ENCODE measurements around the gene PTOV1. TPM values are rescaled to one million over a fixed set of nuclear protein-coding genes. Genes with fewer than 3 reads are reported as not detected.

The PTOV1 gene
- total and polyA plus RNA-seq, 2 of the 13 experiments (the other 11 are each of a cell fraction or from before 2014, with no cell fraction given) = 63.5 to 68.5 TPM

DNA sequence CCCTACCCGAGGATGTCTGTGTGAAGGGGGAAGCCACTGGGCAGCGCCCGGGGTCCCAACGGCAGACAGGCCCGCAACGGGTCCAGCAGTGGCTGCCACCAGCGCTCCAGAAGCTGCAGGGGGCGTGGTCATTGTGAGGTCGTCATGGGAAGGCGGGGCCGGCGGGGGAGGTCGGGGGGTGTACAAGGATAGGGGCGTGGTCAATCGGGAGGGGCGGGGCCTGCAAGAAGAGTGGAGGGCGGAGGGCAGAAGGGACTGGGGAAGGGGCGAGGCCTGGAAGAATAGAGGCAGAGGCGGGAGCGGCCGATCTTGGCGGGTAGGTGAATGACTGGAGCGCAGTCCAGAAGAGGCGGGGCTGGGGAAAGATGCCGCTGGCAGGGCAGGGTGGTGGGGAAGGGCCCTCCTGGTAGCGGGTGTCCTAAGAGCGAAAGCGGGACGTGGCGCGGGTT lies 42.2 kb upstream of the PTOV1 start (continued):
- TF ChIP-seq RBM39 (IDR thresholded peaks at IDR 0.05; ENCODE audit: low read depth, low read length, poor library complexity, severe bottlenecking) = peak; percentile 22

DNA sequence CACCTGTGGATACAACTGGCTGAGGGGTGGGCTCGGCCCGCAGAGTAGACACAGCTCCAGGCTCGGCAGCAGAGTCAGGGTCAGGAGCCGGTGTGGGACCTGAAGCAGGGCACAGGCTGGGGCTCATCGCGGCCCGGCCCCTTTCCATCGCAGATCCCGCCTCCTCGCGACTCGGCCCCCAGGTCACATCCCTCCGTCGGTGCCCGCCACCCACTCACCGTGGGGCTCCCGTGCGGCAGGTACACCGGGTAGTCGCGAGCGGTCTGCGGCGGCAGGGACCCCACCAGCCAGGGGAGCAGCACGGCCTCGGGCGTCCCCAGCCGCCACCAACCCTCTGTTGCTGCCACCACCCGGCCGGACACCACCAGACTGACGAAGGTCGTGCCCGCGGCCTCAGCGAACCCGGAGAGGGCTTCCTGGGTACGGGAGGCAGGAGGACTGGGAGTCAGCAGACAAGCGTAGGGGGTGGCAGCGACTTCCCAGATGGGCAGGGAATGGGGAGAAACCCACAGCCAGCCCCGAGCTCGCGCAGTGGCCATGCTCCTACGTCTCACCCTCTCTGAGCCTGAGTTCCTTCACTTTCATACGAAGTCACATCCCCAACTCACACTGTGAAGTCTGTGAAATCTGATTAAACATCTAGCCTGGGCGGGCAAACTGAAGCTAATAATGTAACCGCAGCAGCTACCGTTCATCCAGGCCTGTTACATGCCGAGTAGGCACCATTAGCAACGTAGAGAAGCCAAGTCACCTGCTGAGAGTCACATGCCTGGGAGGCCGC lies 41.6 kb upstream of the PTOV1 start:
- H3K4me2 ChIP-seq (ENCODE audit: low read depth, low read length) = peak overlapping the region; percentile 79
- WGBS (ENCODE audit: low lambda C conversion rate) = 8% methylated on average over 25 of the region's 50 CpGs
- no peaks in the 10 kb centered on the region for H4K20me1 ChIP-seq (ENCODE audit: insufficient read depth, low read length)
- peaks cover 14% of the 10 kb centered on the region for H3K4me1 ChIP-seq (ENCODE audit: insufficient read depth, low read length)
- H3K36me3 ChIP-seq (replicated peaks in 1 of 2; ENCODE audit: control insufficient read depth in 1 of 2, insufficient read depth in 2 of 2, low read length in 2 of 2) = no peaks in the 10 kb centered on the region; a peak in 1 of 5 replicates
- H3K27me3 ChIP-seq (ENCODE audit: control insufficient read depth in 1 of 2, insufficient read depth in 2 of 2, low read length in 2 of 2) = no peaks in the 10 kb centered on the region
- no TSS peak for BruUV-seq (replicated peaks)
- FAIRE-seq (no peak), ATAC-seq (peak; percentile 87), DNase-seq (ENCODE audit: low spot score) (peak; percentile 35)
- intact Hi-C loops (cut with micrococcal nuclease; ENCODE audit: unreplicated experiment) (no loop called here), in situ Hi-C loops (cut with HindIII; ENCODE audit: extremely low pct_ligation_motif_present, low pct_unique_long_range_greater_than_20kb) (no loop called here)
- CTCF ChIA-PET (ENCODE audit: low intra/inter-chr PET ratio, low total read pairs) = no interaction called here
- peak overlapping the region; percentile 54 to 72 (median 62) for H3K4me3 ChIP-seq (replicated peaks in 1 of 3; ENCODE audit: insufficient read depth in 1 of 3, low read depth in 2 of 3, low read length in 3 of 3)
- H2AFZ ChIP-seq (ENCODE audit: low read length) = peak overlapping the region; percentile 61
- H3K9me3 ChIP-seq (ENCODE audit: low read length) = no peaks in the 10 kb centered on the region
- POLR2A ChIA-PET = interaction anchor here (0.9 to 1.7 kb wide), 5 partner anchors 38 to 169 kb away, joined by 3 to 5 read pairs (median 4); partner anchors contain the start of gene PRMT1
- H3K9ac ChIP-seq (ENCODE audit: insufficient read depth, low read depth, low read length) = peak overlapping the region; percentile 52
- H3K27ac ChIP-seq (ENCODE audit: extremely low read length, insufficient read depth, low read length) = no peak overlapping the region
- H3K79me2 ChIP-seq (ENCODE audit: insufficient read depth, low read length) = no peaks in the 10 kb centered on the region
- no peak for TF ChIP-seq SNAPC2 (CRISPR knock-in tag; IDR thresholded peaks at IDR 0.05)
- no peak for TF ChIP-seq TEF (CRISPR knock-in tag; IDR thresholded peaks at IDR 0.05)
- TF ChIP-seq KDM5B (CRISPR knock-in tag; IDR thresholded peaks at IDR 0.05; ENCODE audit: borderline replicate concordance) = peak; percentile 70
- peak; percentile 64; the same call in 1 of the 2 replicates for TF ChIP-seq ZNF709 (CRISPR knock-in tag; IDR thresholded peaks at IDR 0.05)
- TF ChIP-seq THAP11 (CRISPR knock-in tag; IDR thresholded peaks at IDR 0.05) = peak; percentile 43; the same call in 1 of the 2 replicates
- TF ChIP-seq FOXO4 (CRISPR knock-in tag; conservative IDR thresholded peaks at IDR 0.05) = no peak
- 0 out of 2 replicates have a peak, but pooled peaks have one; percentile 24 for TF ChIP-seq REPIN1 (CRISPR knock-in tag; IDR thresholded peaks at IDR 0.05; ENCODE audit: borderline replicate concordance, low read depth)
- TF ChIP-seq ZZZ3 (CRISPR knock-in tag; IDR thresholded peaks at IDR 0.05; ENCODE audit: borderline replicate concordance) = no peak
- TF ChIP-seq ELF1 (CRISPR knock-in tag; IDR thresholded peaks at IDR 0.05) = peak; percentile 31; the same call in 1 of the 2 replicates
- peak; percentile 63; the same call in 1 of the 2 replicates for TF ChIP-seq SMAD1 (CRISPR knock-in tag; IDR thresholded peaks at IDR 0.05; ENCODE audit: borderline replicate concordance, low read depth)
- TF ChIP-seq ZNF343 (CRISPR knock-in tag; IDR thresholded peaks at IDR 0.05) = no peak
- TF ChIP-seq, protein P1, sequence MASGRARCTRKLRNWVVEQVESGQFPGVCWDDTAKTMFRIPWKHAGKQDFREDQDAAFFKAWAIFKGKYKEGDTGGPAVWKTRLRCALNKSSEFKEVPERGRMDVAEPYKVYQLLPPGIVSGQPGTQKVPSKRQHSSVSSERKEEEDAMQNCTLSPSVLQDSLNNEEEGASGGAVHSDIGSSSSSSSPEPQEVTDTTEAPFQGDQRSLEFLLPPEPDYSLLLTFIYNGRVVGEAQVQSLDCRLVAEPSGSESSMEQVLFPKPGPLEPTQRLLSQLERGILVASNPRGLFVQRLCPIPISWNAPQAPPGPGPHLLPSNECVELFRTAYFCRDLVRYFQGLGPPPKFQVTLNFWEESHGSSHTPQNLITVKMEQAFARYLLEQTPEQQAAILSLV (CRISPR knock-in tag; IDR thresholded peaks at IDR 0.05; ENCODE audit: borderline replicate concordance) = peak; percentile 39; the same call in 1 of the 2 replicates
- TF ChIP-seq TAF1 (CRISPR knock-in tag; IDR thresholded peaks at IDR 0.05) = peak; percentile 51
- 0 out of 2 replicates have a peak, but pooled peaks have one; percentile 13 for TF ChIP-seq ZFP37 (CRISPR knock-in tag; IDR thresholded peaks at IDR 0.05; ENCODE audit: borderline replicate concordance)
- TF ChIP-seq ZNF580 (CRISPR knock-in tag; IDR thresholded peaks at IDR 0.05; ENCODE audit: borderline replicate concordance, low read depth) = peak; percentile 36; the same call in 1 of the 2 replicates
- TF ChIP-seq ZNF468 (CRISPR knock-in tag; IDR thresholded peaks at IDR 0.05) = 0 out of 2 replicates have a peak, but pooled peaks have one; percentile 49

Data from HepG2 (cell line).